ENCODE measurements around the gene RNF223. TPM values are rescaled to one million over a fixed set of nuclear protein-coding genes. Genes with fewer than 3 reads are reported as not detected.
"Not testable (repeated sequence)": the region's sequence is repeated elsewhere in the genome, so short reads cannot be mapped to it uniquely, and the experiment has no call there.

Gene RNF223
- total RNA-seq, 1 donor from 2014 or later, result not detected

DNA sequence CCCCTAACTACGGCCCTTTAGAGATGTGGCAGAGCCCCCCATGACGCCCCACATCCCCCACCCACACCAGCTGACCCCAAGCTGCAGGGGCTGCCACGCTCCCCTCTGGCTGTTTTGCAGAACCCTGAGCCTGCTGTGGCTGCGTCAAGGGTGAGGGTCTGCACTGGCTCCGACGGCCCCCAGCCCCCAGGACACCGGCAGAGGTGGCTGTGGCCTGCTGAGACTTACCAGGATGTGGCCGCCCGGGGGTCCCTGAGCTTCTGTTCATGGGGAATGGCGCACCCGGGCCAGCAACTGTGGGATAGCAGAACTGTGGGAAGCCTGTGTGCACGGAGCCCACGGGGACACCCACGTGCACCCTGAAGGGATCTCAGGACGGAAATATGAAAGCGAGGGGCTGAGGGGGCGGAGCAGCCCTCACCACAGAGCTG is 12.8 kb upstream of the RNF223 start:
- DNase-seq, result no peak

DNA sequence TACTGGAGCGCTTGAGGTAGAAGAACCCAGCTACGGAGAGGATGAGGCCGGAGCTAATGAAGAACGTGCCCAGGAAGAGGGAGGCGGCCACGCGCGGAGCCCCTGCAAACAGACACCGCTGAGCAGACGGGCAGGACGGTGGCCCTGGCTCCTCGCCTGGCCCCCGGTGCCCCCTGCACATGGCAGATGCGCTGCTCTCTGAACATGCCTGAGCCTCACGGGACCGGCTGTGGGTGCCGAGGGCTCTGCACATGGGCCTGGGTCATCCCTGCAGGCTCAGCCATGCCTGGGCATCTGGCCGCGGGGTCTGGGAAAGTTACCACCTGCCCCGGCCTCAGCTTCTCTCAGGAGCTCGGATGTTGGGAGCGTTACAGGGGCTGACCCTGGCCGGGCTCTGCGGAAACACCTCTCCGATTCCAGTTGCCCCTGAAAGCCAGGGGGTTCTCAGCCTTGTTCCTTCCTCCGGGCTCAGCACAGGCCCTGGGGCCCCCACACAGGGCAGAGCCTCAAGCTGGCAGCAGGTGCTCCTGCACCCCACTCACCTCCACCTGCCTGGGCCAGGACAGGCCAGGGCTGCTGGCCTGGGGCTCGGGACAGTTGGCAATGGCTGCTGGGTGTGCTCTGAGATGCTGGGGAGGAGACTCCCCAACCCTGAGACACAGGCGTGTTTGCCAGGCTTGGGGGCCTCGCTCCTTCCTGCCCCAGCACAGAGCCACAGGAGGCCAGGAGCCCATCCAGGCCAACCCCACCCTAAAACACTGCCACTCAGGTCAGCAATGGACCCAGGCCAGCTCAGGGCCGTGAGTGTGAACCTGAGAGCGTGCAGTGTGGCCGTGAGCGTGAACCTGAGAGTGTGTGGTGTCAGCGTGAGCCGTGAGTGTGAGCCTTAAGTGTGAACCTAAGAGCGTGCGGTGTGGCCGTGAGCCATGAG is 12.1 kb upstream of the RNF223 start:
- DNase-seq, result no peak

DNA sequence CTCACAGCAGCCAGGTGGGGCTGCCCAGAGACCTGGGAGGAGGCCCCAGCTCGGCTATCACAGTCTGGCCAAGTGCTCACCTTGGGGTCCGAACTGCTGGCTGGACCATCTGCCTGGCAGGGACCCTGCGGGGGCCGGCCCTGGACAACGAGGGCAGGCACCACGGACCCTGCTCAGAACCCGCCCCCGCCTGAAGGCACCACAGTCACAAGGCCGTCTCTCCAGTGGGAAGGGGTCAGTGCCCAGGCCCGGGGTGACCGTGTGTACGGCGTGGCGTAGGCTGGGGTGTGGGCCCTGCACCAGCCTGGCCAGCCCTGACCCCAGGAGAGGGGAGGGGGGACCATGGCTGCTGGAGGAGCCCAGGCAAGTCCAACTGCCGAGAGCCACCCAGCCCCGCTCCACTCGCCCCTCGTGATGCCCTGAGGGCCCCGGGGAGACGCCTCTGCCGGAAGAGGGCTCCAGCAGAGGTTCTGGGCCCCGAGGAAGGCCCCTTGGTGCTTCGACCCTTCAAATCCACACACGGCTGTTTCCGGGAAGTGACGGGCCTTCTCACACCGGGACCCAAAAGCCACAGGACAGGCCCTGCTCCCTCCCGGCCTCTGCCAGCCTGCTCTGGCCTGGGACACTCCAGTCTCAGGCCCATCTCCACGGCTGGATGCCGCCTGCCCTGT is 11.2 kb upstream of the RNF223 start:
- no peak for DNase-seq

DNA sequence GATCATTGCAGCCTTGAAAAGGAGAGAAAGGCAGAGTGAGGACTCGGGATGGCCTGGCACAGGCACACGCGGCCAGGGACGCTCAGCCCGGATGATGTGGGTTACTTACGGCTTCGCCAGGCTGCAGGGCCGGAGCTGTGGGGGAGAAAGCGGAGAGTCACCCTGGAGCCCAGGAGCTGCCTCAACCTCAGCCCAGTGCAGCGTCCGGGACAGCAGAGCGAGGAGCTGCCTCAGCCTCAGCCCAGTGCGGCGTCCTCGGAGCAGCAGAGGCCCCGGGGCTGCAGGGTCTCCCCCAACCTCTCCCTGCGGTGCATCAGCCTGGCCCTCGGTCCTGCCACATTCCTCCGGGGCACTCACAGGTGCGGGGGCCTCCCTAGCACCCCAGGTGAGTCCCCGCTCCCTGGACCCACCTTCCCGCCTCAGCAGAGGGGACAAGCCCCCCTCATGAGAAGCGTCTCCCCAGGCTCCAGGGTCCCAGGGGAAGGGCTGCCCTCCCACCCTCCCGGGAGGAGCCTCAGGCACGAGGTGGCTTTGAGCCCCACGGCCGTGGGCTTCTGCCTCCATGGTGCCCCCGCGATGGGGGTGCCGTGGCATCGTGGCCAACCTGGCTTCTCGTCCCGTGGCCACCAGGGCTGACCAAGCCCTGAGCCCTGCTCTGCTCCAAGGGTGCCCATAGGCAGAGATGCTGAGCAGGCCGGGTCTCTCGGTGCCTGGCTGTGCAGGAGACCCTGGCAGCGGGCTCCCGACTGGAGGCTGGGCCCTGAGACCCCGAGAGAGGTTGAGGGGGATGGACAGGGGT is 10.5 kb upstream of the RNF223 start:
- DNase-seq, result no peak

DNA sequence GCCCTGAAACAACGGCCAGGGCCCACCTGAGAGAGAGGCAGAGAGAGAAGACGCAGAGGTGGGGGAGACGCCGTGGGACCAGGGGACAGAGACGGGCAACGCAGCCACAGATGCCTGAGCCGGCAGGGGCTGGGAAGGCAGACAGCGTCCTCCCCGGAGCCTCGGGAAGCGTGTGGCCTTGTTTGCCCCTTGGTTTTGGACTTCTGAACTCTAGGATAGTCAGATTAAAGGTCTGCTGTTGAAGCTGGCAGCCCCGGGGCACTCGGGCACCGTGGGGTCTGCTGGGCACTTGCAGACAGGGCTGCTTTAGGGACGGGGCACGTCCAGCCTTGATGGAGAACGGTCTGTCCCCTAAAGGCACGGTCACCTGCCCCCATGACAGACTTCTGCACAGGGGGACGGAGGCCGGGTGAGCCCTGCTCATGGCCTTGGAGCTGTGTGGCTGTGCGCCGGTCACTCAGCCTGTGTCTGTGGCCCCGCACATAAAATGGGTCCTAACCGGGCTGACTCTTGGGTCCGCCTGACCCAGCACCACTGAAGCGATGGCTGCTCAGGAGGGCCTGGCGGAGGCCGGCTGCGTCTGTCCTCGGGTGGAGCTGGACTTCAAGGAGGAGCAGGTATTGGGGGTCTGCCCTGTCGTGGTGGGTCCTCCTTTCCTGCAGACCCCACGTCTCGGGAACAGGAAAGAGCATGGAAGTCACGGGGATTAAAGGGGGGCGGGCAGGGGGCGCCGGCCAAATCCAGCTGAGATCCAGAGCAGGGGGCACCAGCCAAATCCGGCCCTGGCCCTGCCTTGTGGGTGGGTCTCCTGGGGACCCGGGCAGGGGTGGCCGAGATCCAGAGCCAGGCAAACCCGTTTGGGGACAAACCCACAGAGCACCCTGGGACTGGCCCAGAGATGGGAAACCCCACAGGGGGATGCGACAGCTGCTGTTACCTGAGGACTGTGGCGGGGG is 9.6 kb upstream of the RNF223 start:
- no peak for DNase-seq

DNA sequence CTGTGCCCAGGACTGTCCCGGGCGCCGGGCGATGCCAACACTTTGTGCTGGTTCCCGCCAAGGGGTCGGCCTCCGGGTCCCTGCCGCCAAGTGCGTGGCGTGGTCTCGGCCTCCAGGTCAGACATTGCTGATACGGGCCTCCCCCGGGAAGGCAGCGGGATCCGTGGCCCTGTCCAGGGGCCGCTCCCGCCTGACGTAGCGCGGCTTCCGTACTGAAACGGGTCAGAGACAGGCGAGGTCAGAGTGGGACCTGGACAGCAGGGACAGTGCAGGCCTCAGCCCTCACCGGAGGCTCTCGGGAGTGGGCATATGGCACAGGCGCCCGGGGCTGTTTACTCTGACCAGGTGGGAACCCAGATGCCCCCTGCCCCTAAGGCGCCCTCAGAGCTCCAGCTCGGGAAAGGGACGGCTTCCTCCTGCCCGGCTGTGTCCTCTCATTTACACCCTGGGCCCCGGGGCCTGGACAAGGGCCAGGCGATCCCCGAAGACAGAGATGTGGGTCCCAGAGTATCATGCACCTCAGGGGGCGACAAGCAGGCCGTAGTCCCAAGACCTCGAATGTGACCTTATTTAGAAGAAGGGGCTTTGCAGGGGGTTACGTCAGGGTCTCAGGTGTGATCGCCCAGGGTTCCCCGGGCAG is 8.8 kb upstream of the RNF223 start:
- DNase-seq, result no peak

DNA sequence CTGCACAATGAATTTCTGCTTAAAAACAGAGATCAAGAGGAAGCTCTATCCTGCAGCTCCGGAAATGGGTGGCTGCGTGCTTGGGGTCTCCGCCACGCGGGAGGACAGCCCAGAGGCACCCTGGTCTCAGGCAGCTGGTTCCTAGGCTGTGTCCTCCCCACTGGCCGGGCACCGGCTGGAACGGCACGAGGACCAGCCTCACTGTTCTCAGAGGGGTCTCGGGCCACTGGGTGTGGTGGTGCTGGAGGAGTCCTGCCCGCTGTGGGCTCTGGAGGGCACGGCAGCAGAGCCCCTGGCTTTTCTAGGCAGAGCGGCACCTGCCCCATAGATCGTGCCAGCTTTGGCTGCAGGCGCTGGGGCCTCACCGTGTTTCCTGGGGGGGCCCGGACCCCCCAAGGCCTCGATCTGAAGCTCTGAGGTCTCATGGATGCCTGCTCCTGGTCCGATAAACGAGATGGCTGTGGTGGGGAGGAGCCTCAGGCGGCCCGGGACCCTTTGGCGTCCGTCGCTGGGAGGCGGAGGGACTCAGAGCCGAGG is 8.2 kb upstream of the RNF223 start:
- DNase-seq, result no peak

DNA sequence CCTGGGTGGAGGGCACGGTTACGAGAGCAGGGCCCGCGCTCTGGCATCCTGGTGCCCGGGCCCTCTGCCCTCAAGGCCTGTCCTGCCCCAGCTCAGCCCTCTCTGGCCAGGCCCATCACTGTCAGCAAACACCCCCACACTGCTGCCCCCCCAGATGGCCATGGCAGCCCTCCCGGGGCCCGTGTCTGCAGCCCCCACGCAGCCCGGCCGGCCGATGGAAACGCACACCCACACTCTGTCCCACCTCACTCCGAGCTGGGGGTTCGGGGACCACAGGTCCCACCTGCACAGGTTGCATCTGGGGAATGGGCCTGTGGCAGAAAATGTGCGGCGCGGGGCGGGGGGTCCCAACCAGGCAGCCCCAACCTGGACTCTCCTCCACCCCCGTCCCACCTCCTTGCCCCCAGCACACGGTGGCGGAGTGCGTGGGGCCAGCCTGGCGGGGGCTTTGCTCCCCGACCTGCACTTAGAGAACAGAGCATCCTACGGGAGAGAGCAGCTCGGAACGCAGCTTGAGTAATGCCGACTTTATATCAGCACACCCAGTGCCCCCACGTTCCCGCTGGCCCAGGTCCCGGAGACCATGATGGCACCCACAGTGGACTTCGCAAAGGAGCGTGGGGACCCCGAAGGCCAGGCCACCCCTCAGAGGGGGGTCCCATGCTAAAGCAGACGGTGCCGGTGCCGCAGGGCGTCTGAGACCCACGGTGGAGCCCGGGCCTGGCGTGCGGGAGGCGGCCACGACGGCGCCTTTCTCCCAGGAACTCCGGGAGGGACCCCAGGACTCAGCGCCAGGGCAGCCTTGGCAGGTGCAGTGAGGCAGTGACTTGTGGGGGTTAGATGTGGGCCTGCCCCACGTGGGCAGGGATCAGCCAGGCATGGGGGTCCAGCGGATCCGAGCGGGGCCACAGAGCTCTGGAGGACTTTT is 7.5 kb upstream of the RNF223 start:
- no peak for DNase-seq

DNA sequence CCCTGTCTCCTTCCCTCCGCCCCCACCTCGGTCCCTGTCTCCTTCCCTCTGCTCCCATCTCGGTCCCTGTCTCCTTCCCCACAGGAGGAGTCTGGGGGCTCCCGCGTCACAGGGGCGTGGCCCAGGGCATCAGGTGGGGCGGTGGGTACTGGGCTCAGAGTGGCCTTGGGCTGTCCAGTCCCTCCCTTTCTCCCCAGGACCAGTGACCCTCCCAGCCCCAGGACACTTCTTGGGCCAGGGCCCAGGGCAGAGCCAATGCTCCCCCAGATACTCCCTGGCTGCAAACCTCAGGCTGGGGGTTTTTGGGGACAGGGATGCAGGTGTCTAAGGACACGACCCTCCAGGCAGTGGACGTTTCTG is 6.8 kb upstream of the RNF223 start:
- no peak for DNase-seq

DNA sequence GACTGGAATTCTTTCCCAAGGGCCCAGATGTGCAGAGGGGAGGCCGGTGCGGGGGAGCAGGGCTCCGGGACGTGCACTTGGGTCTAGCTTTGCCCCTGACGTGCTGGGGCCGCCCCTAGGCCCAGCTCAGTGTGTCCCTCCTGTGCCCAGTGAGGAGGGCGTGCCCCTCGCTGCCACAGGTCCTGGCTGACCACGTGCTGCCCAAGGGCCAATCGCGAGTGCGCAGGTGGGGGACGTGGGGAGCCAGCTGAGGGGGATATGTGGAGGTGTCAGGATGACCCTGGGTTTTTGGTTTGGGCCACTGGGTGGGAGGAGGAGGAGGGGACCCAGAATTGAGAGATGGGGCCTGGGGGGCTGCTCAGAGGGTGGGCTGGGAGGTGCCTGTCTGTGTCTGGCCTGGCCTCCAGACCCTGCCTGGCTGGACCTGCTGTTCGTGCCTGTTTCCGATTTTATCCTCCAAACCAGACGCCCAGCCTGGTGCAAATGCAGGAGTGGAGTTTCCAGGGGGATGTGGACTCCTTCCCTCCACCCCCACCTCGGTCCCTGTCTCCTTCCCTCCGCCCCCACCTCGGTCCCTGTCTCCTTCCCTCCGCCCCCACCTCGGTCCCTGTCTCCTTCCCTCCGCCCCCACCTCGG is 6.1 kb upstream of the RNF223 start:
- peak; percentile 43 for DNase-seq

DNA sequence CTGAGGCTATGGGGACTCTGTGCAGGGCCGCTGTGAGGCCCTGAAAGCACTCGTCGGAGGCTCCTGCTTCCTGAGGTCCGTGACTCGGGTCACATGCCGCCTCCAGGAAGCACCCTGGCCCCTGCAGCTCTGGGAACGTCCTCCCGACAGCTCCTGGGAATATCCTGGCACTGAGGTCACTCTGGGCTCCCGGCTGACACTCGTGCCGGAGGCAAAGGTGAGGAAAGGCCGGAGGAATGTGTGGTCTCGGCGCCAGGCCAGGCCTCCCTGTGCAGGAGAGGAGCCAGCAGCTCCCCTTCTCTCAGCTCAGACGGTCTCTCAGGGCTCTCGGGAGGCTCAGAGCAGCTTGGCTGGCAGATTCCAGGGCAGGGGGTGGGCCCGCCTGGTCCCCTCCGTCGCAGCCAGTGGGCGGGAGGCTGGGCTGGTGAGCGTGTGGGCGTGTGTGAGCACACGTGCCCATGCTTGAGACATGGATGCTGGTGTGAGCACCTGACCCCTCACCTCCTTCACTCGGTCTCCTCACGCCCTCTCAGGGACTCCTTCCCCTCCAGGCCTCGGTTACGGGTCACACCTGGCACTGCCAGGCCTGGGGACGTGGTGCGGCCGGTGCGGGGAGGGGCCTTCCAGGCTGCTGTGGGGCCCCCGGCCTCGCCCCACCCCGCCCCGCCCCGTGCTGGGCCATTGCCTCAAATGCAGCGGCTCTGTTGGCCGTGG is 5.5 kb upstream of the RNF223 start:
- peak; percentile 75 for DNase-seq

DNA sequence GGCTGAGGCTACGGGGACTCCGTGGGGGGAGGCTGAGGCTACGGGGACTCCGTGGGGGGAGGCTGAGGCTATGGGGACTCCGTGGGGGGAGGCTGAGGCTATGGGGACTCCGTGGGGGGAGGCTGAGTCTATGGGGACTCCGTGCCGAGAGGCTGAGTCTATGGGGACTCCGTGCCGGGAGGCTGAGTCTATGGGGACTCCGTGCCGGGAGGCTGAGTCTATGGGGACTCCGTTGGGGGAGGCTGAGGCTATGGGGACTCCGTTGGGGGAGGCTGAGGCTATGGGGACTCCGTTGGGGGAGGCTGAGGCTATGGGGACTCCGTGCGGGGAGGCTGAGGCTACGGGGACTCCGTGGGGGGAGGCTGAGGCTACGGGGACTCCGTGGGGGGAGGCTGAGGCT is 3.3 kb upstream of the RNF223 start:
- DNase-seq, result not testable (repeated sequence)

DNA sequence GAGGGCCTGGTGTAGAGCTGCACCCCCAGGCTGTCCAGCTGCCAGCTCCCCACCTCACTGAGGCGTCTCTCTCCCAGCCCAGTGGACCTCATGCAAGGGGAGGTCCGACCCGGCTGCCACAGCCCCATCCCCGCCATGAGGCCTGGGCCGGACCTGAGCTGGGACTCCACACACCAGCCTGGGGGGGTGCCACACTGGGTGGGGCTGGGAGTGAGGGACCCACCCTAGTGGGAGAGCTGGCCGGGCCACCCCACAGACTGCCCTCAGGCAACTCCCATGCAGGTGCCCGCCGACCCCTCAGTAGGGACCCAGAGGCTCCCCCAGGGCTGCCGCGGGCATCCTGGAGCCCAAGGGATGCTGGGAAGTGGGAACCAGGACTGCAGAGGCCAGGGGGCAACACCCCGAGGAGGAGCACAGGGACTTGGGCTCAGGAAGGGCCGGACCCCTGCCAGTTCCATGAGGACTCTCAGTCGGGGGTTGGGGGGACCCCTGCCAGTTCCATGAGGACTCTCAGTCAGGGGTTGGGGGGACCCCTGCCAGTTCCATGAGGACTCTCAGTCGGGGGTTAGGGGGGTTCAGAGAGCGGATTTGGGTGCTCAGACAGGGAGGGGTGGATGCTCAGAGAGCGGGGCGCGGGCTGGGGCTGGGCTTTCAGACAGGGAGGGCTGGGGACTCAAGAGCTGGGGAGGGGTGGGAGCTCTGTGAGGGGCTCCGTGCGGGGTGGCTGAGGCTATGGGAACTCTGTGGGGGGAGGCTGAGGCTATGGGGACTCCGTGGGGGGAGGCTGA is 1.2 kb upstream of the RNF223 start:
- DNase-seq, result no peak

DNA sequence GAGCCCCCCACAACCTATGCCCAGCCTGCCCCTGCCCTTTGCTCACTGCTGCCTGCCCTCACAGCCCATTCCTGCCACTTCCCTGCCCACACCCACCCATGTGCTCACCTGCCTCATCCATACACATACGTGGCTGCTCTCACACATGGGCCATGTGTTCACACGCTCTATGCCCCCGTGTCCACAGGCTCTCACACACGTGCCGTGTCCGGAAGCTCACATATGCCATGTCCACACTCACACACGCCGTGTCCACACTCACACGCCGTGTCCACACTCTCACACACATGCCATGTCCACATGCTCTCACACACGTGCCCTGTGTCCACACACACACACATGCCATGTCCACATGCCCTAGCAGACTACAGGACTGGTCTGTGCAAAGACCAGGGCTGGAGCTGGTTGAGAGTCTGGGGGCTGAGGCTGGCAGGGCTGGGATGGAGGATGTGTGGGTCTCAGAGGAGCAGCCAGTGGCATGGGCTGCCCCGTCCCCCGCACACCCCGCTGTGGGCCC is 583 bp upstream of the RNF223 start:
- DNase-seq, result no peak

DNA sequence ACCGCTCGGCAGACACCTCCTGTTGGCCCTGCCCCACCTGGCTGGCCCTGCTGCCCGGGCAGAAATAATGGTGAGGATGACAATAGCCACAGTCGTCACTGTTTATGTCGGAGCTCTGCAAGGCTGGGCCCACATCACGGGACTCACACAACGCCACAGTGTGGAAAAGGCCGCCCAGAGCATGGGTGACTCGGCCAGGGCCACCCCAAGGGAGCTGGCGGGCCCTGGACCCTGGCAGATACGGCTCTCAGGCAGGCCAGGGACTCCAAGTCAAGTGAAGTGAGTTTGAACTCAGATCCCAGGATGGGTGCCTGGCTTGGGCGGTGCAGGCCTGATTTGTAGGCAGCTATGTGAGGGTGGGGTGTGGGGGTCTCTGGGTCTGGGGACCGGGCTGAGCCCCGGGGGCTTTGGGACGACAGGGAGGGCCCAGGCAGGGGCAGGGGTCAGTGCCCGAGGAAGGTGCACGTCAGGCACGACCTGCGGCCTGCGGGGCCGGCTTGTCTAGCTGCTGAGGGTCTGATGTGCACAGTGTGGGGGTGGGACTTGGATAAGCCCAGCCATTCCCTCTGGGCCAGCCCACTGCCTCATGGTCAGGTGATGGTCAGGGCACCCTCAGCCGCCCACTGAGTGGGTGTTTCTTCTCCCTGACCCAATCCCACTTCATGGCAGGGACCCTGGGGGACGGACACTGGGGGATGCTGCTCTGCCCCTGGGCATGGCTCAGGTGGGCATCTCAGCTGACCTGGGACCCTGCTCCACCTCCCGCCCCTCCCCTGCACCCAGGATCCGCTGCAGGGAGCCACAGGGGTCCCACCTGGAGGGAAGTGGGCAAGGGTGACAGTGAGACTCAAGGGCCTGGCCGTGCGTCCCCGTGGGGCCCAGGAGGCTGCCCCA is 1.0 kb downstream of the RNF223 start:
- no peak for DNase-seq

DNA sequence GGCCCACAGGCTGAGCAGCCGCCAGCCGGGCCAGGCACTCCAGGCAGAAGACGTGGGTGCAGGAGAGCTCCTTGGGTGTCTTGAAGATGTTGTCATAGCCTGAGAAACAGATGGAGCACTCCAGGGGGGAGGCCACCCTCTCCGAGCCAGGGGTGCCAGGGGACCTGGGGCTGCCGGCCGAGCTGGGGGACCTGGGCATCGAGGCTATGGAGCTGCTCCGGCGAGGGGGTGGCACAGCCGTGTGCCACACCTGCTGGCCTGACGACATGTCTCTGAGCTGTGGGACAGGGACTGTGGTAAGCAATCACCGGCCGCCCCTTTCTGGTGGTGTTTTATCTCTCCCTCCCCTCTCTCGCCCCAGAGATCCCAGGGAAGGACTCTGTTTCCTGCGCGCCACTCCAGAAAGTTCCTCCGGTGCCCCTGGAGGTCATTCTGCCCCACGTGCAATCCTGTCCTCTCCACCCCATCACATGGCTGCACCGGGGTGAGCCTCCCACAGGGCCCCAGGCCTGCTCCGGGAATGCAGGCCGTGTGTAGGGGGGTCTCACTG is 1.7 kb downstream of the RNF223 start:
- DNase-seq, result no peak
